Measurements from ENCODE around the gene PKP1.
"Not testable (repeated sequence)": the region's sequence is repeated elsewhere in the genome, so short reads cannot be mapped to it uniquely, and the experiment has no call there.

The PKP1 gene, protein sequence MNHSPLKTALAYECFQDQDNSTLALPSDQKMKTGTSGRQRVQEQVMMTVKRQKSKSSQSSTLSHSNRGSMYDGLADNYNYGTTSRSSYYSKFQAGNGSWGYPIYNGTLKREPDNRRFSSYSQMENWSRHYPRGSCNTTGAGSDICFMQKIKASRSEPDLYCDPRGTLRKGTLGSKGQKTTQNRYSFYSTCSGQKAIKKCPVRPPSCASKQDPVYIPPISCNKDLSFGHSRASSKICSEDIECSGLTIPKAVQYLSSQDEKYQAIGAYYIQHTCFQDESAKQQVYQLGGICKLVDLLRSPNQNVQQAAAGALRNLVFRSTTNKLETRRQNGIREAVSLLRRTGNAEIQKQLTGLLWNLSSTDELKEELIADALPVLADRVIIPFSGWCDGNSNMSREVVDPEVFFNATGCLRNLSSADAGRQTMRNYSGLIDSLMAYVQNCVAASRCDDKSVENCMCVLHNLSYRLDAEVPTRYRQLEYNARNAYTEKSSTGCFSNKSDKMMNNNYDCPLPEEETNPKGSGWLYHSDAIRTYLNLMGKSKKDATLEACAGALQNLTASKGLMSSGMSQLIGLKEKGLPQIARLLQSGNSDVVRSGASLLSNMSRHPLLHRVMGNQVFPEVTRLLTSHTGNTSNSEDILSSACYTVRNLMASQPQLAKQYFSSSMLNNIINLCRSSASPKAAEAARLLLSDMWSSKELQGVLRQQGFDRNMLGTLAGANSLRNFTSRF

DNA sequence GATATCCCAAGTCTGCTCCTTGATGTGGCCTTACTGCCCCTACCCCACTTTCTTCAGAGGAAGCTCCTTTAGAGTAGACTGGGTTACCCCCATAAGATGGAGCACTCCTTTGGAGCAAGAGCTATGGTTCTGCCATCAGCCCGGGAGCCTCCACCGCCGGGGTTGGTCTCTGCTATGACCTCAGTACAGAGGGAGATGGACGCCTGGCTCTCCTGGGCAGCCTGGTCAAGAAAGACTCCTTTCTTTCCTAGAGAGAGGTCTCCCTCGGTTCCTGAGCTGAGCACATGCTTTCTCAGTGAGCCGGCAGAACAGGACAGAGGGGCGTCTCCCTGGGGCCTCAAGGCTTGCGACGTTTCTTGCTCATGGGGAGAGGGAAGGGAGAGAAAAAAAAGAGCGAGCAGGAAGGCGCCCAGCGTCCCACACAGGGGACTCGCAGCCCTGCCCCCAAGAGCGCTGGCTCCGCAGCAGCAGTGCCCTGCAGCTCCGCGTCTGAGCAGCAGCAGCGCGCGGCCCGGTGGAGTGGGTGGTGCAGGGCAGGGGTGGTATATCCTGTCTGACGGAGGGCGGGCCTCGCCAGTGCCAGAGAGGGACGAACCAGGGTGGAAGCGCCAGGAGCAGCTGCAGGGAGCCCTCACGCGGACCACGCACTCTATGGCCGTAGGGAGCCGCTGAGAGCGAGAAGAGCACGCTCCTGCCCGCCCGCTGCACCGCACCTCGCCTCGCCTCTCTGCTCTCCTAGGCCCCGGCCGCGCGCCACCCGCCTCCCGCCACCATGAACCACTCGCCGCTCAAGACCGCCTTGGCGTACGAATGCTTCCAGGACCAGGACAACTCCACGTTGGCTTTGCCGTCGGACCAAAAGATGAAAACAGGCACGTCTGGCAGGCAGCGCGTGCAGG is at the start of gene PKP1:
Gene PKP1, plus strand, starts transcription at position 576 of the 899 bp plus-strand sequence. Its CDS starts 197 bp downstream, at position 773.
- H3K27ac ChIP-seq = peak within 1 kb of the TSS; percentile 49
- TF ChIP-seq, protein P1, sequence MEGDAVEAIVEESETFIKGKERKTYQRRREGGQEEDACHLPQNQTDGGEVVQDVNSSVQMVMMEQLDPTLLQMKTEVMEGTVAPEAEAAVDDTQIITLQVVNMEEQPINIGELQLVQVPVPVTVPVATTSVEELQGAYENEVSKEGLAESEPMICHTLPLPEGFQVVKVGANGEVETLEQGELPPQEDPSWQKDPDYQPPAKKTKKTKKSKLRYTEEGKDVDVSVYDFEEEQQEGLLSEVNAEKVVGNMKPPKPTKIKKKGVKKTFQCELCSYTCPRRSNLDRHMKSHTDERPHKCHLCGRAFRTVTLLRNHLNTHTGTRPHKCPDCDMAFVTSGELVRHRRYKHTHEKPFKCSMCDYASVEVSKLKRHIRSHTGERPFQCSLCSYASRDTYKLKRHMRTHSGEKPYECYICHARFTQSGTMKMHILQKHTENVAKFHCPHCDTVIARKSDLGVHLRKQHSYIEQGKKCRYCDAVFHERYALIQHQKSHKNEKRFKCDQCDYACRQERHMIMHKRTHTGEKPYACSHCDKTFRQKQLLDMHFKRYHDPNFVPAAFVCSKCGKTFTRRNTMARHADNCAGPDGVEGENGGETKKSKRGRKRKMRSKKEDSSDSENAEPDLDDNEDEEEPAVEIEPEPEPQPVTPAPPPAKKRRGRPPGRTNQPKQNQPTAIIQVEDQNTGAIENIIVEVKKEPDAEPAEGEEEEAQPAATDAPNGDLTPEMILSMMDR (IDR thresholded peaks at IDR 0.05) = no peak; the same call in 1 of the 2 replicates
- TF ChIP-seq ZFX (IDR thresholded peaks at IDR 0.05; ENCODE audit: borderline replicate concordance) = no peak

DNA sequence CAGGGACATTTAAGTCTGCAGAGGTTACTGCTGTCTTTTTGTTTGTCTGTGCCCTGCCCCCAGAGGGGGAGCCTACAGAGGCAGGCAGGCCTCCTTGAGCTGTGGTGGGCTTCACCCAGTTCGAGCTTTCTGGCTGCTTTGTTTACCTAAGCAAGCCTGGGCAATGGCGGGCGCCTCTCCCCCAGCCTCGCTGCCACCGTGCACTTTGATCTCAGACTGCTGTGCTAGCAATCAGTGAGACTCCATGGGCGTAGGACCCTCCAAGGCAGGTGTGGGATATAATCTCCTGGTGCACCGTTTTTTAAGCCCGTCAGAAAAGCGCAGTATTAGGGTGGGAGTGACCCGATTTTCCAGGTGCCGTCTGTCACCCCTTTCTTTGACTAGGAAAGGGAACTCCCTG is 43.7 kb upstream of the PKP1 start:
- H3K27ac ChIP-seq = not testable (repeated sequence)

DNA sequence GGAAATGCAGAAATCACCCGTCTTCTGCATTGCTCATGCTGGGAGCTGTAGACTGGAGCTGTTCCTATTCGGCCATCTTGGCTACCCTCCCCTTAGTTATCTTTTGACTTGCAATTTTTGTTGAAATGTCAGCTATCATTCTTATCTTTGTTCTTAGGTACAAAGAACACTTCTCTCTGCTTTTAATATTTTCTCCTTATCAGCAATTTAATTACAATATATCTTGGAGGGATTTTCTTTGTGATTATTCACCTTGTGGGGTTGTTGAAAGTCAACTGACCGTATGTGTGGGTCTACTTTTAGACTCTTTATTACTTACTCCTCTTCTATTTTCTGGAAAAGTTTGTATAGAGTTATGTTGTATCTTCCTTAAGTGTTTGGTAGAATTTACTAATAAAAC is 43.1 kb upstream of the PKP1 start:
- no peak for TF ChIP-seq ZFX (IDR thresholded peaks at IDR 0.05; ENCODE audit: borderline replicate concordance)
- TF ChIP-seq, protein P1 (IDR thresholded peaks at IDR 0.05) = no peak
- H3K27ac ChIP-seq = no peak overlapping the region

DNA sequence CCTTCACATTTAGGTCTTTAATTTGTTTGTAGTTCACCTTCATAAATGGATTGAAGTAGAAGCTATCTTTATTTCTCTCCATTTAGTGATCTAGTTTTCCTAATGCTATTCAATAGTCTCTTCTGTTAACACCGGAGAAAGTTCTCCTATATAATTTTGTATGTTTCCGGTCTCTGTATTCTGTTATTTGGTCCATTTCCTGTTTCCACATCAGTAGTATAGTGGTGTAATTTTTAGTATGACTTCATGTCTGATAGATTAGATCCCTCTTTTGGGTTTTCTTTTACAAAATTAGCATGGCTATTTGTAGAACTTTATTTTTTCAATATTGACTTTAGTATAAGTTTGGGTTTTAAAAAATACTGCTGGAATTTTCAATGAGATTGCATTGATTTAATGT is 41.6 kb upstream of the PKP1 start:
- H3K27ac ChIP-seq = no peak overlapping the region
- TF ChIP-seq, protein P1 (IDR thresholded peaks at IDR 0.05) = no peak
- TF ChIP-seq ZFX (IDR thresholded peaks at IDR 0.05; ENCODE audit: borderline replicate concordance) = no peak

DNA sequence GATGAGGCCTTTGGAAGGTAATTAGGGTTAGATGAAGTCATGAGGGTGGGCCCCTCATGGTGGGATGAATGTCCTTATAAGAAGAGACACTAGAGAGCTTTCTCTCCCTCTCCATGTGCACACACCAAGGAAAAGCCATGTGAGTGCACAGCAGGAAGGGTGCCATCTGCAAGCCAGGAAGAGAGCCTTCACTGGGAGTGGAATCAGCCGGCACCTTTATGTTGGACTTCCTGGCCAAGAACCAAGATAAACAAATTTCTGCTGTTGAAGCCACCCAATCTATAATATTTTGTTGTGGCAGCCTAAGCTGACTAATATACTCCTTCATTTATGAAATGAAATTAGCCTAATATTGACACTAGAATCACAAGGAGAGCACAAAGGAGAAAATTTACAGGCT is 38.2 kb upstream of the PKP1 start:
- TF ChIP-seq, protein P1 (IDR thresholded peaks at IDR 0.05) = no peak
- no peak for TF ChIP-seq ZFX (IDR thresholded peaks at IDR 0.05; ENCODE audit: borderline replicate concordance)
- no peak overlapping the region for H3K27ac ChIP-seq

DNA sequence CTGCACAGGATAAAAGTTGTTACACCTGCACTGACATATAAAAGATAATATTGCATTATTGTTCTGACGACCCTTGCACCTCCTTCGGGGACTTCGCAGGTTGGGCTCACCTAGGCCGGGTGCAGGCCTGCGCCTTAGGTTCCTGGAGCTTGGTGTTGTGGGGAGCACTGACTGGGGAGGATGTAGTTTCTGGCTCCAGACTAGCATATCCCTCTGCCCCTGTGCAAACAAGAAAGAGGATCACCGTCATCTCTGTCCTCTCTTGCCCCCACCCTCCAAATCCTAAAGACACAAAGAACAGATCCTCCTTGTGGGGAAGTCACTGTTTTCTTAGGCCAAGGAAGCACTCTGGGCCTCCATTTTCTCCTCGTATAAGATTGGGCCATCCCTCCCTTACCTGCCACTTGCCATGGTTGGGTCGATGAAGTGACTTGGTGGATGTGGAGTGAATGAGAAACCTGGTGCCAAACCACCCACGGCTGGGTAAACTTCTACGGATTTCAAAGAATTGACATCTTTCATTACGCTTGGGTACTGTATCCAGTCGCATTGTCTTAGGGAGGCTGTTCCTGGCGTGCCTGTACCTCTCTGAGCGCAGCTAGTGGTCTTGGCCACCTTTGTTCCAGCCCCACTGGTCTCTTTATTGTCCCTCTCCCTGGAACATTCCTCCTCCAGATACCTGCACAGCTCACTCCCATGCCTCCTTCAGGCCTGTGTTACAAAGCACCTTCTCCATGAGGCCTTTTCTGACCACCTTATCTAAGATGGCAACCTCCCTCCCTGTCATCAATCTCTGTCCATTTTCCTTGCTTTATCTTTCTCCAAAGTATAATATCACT is 34.4 kb upstream of the PKP1 start:
- TF ChIP-seq, protein P1 (IDR thresholded peaks at IDR 0.05) = no peak
- no peak for TF ChIP-seq ZFX (IDR thresholded peaks at IDR 0.05; ENCODE audit: borderline replicate concordance)
- no peak overlapping the region for H3K27ac ChIP-seq

Measured in 22Rv1 (cell line).